Renal cortex interstitium (tissue), 15 donors: ENCODE results near the gene HIP1R. TPM values are rescaled to one million over a fixed set of nuclear protein-coding genes. Genes with fewer than 3 reads are reported as not detected.
"Not testable (repeated sequence)": the region's sequence is repeated elsewhere in the genome, so short reads cannot be mapped to it uniquely, and the experiment has no call there.

Source experiments
- DNase-seq, 11 donors: peaks; one replicate each; pipeline ENCODE4 v3.0.0-alpha.2; 2013; ENCODE audit warnings: low read depth in 9 of 11, low spot score in 4 of 11; ENCODE audit errors: extremely low read depth in 1 of 11
- long read RNA-seq, 16 experiments: transcript quantifications; one replicate each; lab custom pipeline, GENCODE V29; 2026
- polyA plus RNA-seq, 3 donors: library from polyadenylated mRNA; unstranded; fragments of 120-200 nt; gene quantifications; one replicate each; pipeline ENCODE4 v1.2.1, GENCODE V29; 2013; ENCODE audit not compliant: insufficient read length in 3 of 3

HIP1R gene, protein sequence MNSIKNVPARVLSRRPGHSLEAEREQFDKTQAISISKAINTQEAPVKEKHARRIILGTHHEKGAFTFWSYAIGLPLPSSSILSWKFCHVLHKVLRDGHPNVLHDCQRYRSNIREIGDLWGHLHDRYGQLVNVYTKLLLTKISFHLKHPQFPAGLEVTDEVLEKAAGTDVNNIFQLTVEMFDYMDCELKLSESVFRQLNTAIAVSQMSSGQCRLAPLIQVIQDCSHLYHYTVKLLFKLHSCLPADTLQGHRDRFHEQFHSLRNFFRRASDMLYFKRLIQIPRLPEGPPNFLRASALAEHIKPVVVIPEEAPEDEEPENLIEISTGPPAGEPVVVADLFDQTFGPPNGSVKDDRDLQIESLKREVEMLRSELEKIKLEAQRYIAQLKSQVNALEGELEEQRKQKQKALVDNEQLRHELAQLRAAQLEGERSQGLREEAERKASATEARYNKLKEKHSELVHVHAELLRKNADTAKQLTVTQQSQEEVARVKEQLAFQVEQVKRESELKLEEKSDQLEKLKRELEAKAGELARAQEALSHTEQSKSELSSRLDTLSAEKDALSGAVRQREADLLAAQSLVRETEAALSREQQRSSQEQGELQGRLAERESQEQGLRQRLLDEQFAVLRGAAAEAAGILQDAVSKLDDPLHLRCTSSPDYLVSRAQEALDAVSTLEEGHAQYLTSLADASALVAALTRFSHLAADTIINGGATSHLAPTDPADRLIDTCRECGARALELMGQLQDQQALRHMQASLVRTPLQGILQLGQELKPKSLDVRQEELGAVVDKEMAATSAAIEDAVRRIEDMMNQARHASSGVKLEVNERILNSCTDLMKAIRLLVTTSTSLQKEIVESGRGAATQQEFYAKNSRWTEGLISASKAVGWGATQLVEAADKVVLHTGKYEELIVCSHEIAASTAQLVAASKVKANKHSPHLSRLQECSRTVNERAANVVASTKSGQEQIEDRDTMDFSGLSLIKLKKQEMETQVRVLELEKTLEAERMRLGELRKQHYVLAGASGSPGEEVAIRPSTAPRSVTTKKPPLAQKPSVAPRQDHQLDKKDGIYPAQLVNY
- polyA plus RNA-seq, result 100 to 1,000 TPM in 1 of 3 donors, 10 to 100 TPM in 2; 54.1 to 115 (median 74.2) TPM
- long read RNA-seq, donor 1, full-length matches to known transcripts, result 2 of 13 reads
- long read RNA-seq, donor 1, partial matches to known transcripts, result 11 of 13 reads
- long read RNA-seq, donor 1, other reads (novel, unspliced or antisense), result 0 of 13 reads
- long read RNA-seq, donor 2, full-length matches to known transcripts, result 4 of 23 reads
- long read RNA-seq, donor 2, partial matches to known transcripts, result 19 of 23 reads
- long read RNA-seq, donor 2, other reads (novel, unspliced or antisense), result 0 of 23 reads
- long read RNA-seq, donor 3, full-length matches to known transcripts, result 2 of 17 reads
- long read RNA-seq, donor 3, partial matches to known transcripts, result 15 of 17 reads
- long read RNA-seq, donor 3, other reads (novel, unspliced or antisense), result 0 of 17 reads
- long read RNA-seq, donor 4, full-length matches to known transcripts, result 3 of 22 reads
- long read RNA-seq, donor 4, partial matches to known transcripts, result 19 of 22 reads
- long read RNA-seq, donor 4, other reads (novel, unspliced or antisense), result 0 of 22 reads
- long read RNA-seq, donor 5, result 0 reads
- long read RNA-seq, donor 6, full-length matches to known transcripts, result 6 of 32 reads
- long read RNA-seq, donor 6, partial matches to known transcripts, result 26 of 32 reads
- long read RNA-seq, donor 6, other reads (novel, unspliced or antisense), result 0 of 32 reads
- long read RNA-seq, donor 7, full-length matches to known transcripts, result 3 of 21 reads
- long read RNA-seq, donor 7, partial matches to known transcripts, result 18 of 21 reads
- long read RNA-seq, donor 7, other reads (novel, unspliced or antisense), result 0 of 21 reads
- long read RNA-seq, donor 8, full-length matches to known transcripts, result 9 of 69 reads
- long read RNA-seq, donor 8, partial matches to known transcripts, result 60 of 69 reads
- long read RNA-seq, donor 8, other reads (novel, unspliced or antisense), result 0 of 69 reads
- long read RNA-seq, donor 9, partial matches to known transcripts, result 13 of 15 reads
- long read RNA-seq, donor 9, other reads (novel, unspliced or antisense), result 0 of 15 reads
- long read RNA-seq, donor 10, full-length matches to known transcripts, result 2 of 14 reads
- long read RNA-seq, donor 10, partial matches to known transcripts, result 12 of 14 reads
- long read RNA-seq, donor 10, other reads (novel, unspliced or antisense), result 0 of 14 reads
- long read RNA-seq, donor 11, full-length matches to known transcripts, result 2 of 12 reads
- long read RNA-seq, donor 11, partial matches to known transcripts, result 10 of 12 reads
- long read RNA-seq, donor 11, other reads (novel, unspliced or antisense), result 0 of 12 reads
- long read RNA-seq, donor 12, full-length matches to known transcripts, result 2 of 2 reads
- long read RNA-seq, donor 12, partial matches to known transcripts, result 0 of 2 reads
- long read RNA-seq, donor 12, other reads (novel, unspliced or antisense), result 0 of 2 reads
- long read RNA-seq, donor 13, result 0 reads
- long read RNA-seq, donor 14, full-length matches to known transcripts, result 2 of 21 reads
- long read RNA-seq, donor 14, partial matches to known transcripts, result 19 of 21 reads
- long read RNA-seq, donor 14, other reads (novel, unspliced or antisense), result 0 of 21 reads
- long read RNA-seq, donor 15, full-length matches to known transcripts, result 1 of 6 reads
- long read RNA-seq, donor 15, partial matches to known transcripts, result 5 of 6 reads
- long read RNA-seq, donor 15, other reads (novel, unspliced or antisense), result 0 of 6 reads
- long read RNA-seq, donor 16, full-length matches to known transcripts, result 24 of 113 reads
- long read RNA-seq, donor 16, partial matches to known transcripts, result 89 of 113 reads
- long read RNA-seq, donor 16, other reads (novel, unspliced or antisense), result 0 of 113 reads

DNA sequence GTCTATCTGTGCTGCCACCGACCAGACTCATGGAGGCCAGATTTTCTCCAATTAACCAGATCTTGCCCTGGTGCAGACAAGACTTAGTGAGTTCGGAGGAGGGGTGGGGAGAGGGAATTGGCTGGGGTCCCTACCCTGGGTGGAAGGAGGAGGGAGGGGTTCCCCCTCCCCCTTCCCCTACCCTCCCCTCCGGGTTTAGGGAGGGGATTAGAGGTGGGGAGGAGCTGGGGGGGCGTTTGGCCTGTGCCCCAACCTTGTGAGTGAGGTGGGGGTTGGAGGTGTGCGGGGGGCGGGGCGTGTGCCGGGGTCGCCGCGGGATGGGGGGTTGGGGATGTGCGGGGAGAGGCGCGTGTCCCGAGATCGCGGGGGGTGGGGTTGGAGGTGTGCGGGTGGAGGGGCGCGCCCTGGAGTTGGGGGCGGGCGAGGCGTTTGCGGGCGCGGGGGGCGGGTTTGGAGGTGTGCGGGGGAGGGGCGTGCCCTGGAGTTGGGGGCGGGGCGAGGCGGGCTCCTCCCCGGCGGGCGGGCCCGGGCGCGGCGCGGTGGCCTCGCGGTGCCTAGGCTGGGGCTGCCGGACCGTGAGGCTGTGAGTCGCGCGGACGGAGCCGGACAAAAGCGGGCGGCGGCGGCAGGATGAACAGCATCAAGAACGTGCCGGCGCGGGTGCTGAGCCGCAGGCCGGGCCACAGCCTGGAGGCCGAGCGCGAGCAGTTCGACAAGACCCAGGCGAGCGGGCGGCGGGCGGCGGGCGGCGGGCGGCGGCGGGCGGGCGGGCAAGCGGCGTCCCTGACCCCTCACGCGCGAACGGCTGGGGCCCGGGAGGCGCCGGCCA is at the start of gene HIP1R:
TSS of gene HIP1R (plus strand) at position 537 of the 829 bp plus-strand sequence. CDS start at position 631, 94 bp downstream.
- DNase-seq, result peak in 2 of 11 donors; percentile 45 to 48

DNA sequence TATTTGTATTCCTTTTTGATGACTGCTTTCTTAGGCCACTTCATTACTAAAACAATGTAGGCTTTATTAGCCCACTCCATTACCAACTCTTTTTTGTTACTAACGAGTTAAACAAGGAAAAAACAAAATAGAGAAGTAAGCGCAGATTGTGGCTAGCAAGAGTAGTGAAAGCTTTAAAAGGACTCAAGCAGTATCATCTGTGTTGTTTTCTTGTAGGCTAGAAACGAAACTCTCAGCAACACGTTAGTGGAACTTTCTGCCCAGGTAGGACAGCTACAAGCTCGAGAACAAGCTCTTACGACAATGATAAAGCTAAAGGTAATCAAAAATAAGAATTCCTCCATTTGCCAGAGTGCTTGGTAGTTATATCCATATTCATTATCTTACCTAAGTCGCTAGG is 49.8 kb upstream of the HIP1R start:
- DNase-seq, result no peak

DNA sequence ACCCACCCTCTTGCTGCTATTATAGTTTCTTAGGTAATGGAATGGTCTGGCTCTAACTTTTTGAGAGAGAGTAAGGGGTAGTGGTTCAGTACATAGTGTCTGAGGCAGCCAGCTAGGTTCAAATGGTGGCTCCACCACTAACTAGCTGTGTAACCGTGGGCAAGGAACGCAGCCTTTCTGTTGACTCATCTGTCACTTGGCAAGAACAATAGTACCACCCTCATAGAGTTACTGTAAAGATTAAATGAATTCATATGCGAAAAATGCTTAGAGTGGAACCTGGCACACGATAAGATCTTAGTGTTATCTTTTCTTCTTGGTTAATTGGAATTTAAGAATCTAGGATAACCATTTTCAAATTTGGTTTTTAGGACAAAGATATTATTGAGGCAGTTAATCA is 46.9 kb upstream of the HIP1R start:
- DNase-seq, result no peak

DNA sequence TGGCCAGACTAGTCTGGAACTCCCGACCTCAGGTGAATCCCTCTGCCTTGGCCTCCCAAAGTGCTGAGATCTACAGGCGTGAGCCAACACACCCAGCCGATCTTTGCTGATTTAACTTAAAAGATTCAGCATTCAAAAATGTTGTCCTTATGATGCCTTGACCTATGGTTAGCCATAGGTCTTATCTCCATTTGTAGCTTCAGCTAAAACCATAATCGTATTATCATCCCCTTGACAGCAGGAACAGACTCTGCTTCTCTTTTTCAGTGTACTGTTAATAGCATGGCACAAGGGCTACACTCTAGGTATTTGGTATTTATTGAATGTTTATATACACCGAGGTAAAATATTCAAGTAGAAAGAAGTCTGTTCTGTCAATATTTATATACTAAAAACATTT is 45.6 kb upstream of the HIP1R start:
- no peak for DNase-seq

DNA sequence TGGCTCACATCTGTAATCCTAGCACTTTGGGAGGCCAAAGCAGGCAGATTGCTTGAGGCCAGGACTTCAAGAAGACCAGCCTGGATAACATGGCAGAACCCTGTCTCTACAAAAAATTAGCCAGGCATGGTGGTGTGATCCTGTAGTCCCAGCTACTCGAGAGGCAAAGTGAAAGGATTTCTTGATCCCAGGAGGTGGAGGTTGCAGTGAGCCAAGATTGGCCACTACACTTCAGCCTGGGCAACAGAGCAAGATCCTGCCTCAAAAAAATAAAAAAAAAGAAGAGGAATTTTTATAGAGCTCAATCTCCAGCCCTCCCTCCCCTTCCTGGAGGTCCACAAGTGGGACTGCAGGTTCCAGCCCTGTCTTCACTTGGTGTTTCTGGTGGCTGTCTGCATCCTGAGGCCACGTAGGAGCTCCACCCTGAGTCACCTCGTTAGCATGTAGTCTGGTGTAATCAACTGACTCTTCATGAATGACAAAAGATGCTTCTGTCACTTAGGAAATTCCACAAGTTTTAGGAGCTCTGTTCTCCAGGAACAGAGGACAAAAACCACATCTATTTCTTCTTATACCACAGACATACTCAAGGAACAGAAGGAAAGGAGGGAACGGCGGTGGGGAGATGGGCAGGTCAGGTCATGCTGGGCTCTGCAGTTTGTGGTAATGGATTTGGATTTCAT is 44.7 kb upstream of the HIP1R start:
- no peak for DNase-seq

DNA sequence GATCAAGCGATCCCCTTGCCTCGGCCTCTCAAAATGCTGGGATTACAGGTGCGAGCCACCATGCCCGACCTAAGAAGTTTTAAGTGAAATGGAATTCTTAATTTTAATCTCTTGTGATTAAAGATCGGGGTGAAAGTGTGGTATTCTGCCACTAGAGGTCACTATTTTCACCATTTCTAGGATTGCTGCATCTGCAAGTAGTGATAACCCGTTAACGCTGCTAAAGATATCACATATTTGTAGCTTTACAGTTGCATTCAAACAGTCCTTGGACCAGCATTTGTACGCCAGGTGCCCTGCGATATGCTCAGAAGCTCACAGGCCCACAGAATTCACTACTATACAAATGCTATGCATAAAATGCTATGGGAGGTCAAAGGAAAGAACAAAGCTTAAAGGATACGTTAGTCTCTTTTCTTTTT is 41.6 kb upstream of the HIP1R start:
- DNase-seq, result peak in 6 of 11 donors; percentile 24 to 52 (median 35)

DNA sequence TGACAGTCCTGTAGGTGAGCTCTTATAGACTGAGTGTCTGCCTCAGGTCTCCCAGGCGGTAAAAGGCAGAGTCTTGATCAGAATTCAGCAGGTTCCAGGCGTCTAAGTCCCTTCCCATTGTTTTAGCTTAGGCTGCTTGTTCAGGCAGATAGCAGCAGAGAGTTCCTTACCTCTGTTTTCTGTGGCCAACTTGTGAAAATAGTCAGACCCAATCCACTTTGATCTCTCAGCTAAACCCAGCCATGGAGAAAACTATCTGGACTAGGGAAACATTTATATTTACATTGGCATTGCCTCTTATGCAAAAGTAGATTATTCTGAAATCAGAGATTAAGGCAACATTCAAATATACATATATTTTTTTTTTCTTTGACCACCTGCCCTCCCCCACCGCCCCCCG is 39.5 kb upstream of the HIP1R start:
- no peak for DNase-seq

DNA sequence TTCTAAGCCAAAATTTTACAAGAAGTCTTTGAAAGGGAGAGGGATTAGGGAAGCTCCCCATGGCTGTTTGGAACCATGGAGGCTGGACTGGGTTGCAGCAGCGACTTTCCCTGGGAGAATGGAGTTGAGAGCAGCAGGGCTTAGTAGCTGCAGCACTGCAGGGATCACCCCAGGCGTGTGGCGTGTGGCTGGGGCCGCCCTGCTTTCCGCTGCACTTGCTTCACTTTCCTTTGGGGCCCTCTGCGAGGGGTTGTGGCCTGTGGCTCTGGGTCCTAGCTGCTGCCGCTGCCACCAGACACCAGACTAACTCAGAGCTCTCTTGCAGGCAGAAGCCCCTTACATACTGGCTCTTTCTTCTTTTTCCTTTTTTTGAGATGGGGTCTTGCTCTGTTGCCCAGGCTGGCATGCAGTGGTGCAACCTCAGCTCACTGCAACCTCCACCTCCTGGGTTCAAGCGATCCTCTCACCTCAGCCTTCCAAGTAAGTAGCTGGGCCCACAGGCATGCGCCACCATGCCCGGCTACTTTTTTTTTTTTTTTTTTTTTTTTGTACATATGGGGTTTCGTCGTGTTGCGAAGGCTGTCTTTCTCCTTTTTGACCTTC is 35.5 kb upstream of the HIP1R start:
- DNase-seq, result no peak

DNA sequence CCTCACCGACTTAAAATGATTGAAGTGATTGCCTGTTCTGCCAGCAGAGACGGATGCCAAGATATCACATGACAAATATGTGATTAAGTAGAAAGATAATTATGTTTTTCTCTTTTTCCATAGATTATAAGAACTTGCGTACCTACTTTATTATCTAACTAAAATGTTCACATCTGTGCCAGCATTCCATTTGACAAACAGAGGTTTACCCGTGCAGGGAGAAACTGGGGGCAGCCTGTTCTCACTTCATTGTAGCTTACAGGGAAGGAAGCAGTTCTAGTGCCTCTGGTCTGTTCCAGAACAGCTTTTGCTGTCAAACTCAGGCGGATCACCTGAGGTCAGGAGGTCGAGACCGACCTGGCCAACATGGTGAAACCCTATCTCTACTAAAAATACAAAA is 31.3 kb upstream of the HIP1R start:
- DNase-seq, result no peak

DNA sequence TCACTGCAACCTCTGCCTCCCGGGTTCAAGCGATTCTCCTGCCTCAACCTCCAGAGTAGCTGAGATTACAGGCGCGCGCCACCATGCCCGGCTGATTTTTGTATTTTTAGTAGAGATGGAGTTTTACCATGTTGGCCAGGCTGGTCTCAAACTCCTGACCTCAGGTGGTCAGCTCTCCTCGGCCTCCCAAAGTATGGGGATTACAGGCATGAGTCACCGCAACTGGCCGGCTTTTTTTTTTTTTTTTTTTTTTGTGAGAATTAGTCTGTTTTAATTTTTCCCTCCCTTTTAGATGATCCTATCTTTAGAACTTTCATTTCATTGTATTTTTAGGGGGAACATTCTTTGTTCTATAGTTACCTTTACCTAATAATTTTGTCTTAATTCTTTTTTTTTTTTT is 30.3 kb upstream of the HIP1R start:
- not testable (repeated sequence) for DNase-seq

DNA sequence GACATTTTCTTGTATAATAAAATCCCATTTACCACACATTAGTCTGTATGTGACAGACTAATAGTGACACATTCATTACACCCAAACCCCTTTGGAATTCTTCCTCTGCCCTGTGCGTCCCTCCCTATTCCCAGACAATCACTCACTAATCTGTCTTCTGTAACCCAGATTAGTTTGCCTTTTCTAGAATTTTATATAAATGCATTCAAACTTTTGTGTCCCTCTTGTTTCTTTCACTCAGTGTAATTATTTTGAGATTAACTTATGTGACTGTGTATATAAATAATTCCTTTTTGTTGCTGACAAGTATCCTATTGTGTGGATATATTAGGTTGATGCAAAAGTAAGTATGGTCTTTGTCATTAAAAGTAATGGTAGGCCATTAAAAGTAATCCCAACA is 27.6 kb upstream of the HIP1R start:
- no peak for DNase-seq

DNA sequence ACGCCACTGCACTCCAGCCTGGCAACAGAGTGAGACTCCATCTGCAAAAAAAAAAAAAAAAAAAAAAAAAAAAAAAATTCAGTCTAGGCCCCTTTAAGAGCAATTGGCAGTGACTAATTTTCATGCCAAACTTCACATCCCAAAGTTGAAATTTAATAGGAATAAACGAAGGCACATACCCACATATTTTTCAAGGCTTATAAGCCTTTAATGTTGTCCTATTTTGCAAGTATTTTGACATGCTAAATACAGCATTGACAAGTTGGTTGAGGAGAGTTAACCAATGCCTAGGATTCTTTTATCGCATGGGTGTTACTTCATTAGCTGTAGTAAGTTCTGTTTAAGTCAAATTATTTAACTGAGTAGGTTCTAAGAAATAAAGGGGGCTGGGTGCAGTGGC is 23.5 kb upstream of the HIP1R start:
- DNase-seq, result no peak

DNA sequence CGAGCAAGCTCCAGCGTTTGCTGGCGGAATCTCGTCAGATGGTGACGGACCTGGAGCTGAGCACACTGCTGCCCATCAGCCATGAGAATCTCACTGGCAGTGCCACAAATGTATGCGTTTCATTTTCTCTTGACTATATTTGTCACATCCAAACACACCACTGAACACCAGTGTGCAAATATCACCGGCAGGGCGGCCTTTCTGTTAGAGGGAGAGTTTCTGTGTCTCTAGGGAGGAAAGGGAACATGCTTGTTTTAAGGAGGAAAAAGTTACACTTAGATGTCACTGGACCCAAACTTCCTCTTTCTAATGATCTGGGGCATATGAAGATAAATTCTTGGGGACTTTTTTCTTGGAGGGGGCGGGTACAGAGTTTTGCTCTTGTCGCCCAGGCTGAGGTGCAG is 21.9 kb upstream of the HIP1R start:
- DNase-seq, result no peak

DNA sequence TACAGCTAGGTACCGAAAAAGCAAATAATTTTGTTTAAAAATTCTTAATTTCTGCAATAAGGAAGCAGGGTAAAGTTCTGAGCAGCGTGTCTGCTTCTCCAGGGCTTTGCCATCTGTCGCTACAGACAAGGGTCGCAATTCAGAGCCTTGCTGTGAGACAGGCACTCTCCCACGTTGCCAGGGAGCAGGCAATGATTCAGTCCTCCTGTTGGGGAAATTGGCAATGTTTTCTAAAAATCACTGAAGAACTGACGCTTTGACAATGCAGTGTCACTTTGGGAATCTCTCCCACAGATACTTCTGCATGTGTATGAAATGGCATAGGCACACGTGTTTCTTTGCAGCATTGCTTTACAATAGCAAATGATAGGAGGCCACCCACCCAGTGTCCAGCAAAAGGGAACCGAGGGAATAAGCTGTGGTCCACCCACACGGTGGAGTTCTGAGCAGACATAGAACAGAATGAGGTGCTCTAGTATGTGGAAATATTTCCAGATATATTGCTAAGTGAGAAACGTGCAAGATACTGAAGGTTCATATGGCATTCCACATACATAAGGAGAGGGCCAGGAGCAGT is 16.0 kb upstream of the HIP1R start:
- DNase-seq, result no peak
